Mesendoderm (in vitro differentiated cells): ENCODE results near the gene TARM1.

Experiments used
- DNase-seq: peaks from one replicate; pipeline ENCODE4 v3.0.0; 2013
- H2AK5ac ChIP-seq: 2 replicates; pipeline ENCODE4 v1.6.1; 2013; ENCODE audit warnings: low read length, inconsistent platforms
- H2BK120ac ChIP-seq: 2 replicates; pipeline ENCODE4 v1.6.1; 2013; ENCODE audit warnings: low read depth, mild to moderate bottlenecking, low read length, moderate library complexity, mixed read lengths
- H2BK15ac ChIP-seq: replicated peaks from 2 replicates; pipeline ENCODE4 v1.6.1; 2013; ENCODE audit warnings: low read depth, mild to moderate bottlenecking, moderate library complexity
- H2BK5ac ChIP-seq: 2 replicates; pipeline ENCODE4 v1.6.1; 2013; ENCODE audit warnings: low read length, inconsistent platforms
- H3K18ac ChIP-seq: 2 replicates; pipeline ENCODE4 v1.6.1; 2013; ENCODE audit warnings: mild to moderate bottlenecking, low read length, mixed read lengths
- H3K23ac ChIP-seq: one replicate; pipeline ENCODE4 v1.6.1; 2013; ENCODE audit warnings: low read length
- H3K27ac ChIP-seq: 2 replicates; pipeline ENCODE4 v1.5.1; 2013; ENCODE audit warnings: low read depth, mild to moderate bottlenecking, inconsistent platforms, low read length, moderate library complexity
- H3K27me3 ChIP-seq: 2 replicates; pipeline ENCODE4 v1.6.1; 2013; ENCODE audit warnings: low read length, control low read depth, mild to moderate bottlenecking, inconsistent platforms; ENCODE audit not compliant: insufficient read depth, poor library complexity
- H3K36me3 ChIP-seq: 2 replicates; pipeline ENCODE4 v1.6.1; 2013; ENCODE audit warnings: low read length, inconsistent platforms; ENCODE audit not compliant: control insufficient read depth, insufficient read depth
- H3K4ac ChIP-seq: one replicate; pipeline ENCODE4 v1.6.1; 2013; ENCODE audit warnings: low read depth, mild to moderate bottlenecking, low read length, moderate library complexity
- H3K4me1 ChIP-seq: 2 replicates; pipeline ENCODE4 v1.6.1; 2013; ENCODE audit warnings: low read depth, low read length, inconsistent platforms; ENCODE audit not compliant: control insufficient read depth
- H3K4me2 ChIP-seq: 2 replicates; pipeline ENCODE4 v1.6.1; 2013; ENCODE audit warnings: low read length
- H3K4me3 ChIP-seq: 2 replicates; pipeline ENCODE4 v1.5.1; 2013; ENCODE audit warnings: mild to moderate bottlenecking, low read length
- H3K56ac ChIP-seq: one replicate; pipeline ENCODE4 v1.6.1; 2013; ENCODE audit warnings: low read length
- H3K79me1 ChIP-seq: 2 replicates; pipeline ENCODE4 v1.6.1; 2013; ENCODE audit warnings: low read length, inconsistent platforms
- H3K79me2 ChIP-seq: 2 replicates; pipeline ENCODE4 v1.6.1; 2013; ENCODE audit warnings: mild to moderate bottlenecking, low read length; ENCODE audit not compliant: control insufficient read depth, insufficient read depth
- H3K9ac ChIP-seq: 2 replicates; pipeline ENCODE4 v1.6.1; 2013; ENCODE audit warnings: low read length, inconsistent platforms
- H4K5ac ChIP-seq: one replicate; pipeline ENCODE4 v1.6.1; 2013; ENCODE audit warnings: low read length
- H4K8ac ChIP-seq: one replicate; pipeline ENCODE4 v1.6.1; 2013; ENCODE audit warnings: low read depth, mild to moderate bottlenecking, control low read depth, low read length, moderate library complexity
- WGBS: extraction: QIAGEN DNeasy Blood & Tissue Kit; methylation state at CpG from one replicate; pipeline ENCODE4 v1.1.7; 2013; ENCODE audit warnings: low lambda C conversion rate, missing lambda C conversion rate; ENCODE audit not compliant: insufficient coverage; ENCODE audit errors: extremely low coverage; 5-methylcytosine and 5-hydroxymethylcytosine counted together

Gene TARM1

DNA sequence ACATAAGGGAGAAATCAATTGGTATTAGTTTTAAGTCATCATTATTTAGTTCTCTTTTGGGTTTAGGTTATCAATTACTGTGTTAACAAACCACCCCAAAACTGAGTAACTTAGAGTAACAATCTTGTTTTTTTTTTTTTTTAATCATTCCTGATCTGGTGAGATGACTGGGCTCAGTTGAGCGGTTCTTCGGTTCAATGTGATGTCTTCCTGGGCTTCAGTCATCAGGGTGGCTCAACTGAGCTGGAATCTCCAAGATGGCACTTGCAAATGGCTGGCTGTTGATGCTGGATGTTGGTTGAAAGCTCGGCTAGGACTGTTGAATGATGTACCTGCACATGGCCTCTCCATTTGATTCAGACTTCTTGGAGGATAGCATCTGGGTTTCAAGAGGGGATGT is 3.2 kb upstream of the TARM1 start:
- no peak overlapping the region for H4K5ac ChIP-seq
- H3K4ac ChIP-seq = no peak overlapping the region
- H2AK5ac ChIP-seq = no peak overlapping the region
- no peak overlapping the region for H4K8ac ChIP-seq
- H3K79me2 ChIP-seq = no peaks in the 10 kb centered on the region
- no peaks in the 10 kb centered on the region for H3K27me3 ChIP-seq
- H3K27ac ChIP-seq = no peak overlapping the region
- no peak for DNase-seq
- no peaks in the 10 kb centered on the region for H3K79me1 ChIP-seq
- H3K36me3 ChIP-seq = no peaks in the 10 kb centered on the region
- no peak overlapping the region for H2BK120ac ChIP-seq
- H3K56ac ChIP-seq = no peak overlapping the region
- H3K4me1 ChIP-seq = no peaks in the 10 kb centered on the region
- no peak overlapping the region for H3K18ac ChIP-seq
- H3K4me3 ChIP-seq = no peak overlapping the region
- H2BK15ac ChIP-seq = no peak overlapping the region
- no peak overlapping the region for H2BK5ac ChIP-seq
- H3K9ac ChIP-seq = no peak overlapping the region
- no CpG with 5 or more reads among the region's 3 CpGs for WGBS
- H3K4me2 ChIP-seq = no peak overlapping the region
- no peak overlapping the region for H3K23ac ChIP-seq

- no CpG with 5 or more reads among the region's 5 CpGs for WGBS
- H3K27me3 ChIP-seq = no peaks in the 10 kb centered on the region
- H3K79me2 ChIP-seq = no peaks in the 10 kb centered on the region
- no peak overlapping the region for H3K56ac ChIP-seq
- no peak overlapping the region for H3K4ac ChIP-seq
- no peak for DNase-seq
- no peak overlapping the region for H4K5ac ChIP-seq
- no peak overlapping the region for H3K27ac ChIP-seq
- H4K8ac ChIP-seq = no peak overlapping the region
- H3K79me1 ChIP-seq = no peaks in the 10 kb centered on the region
- no peak overlapping the region for H2BK5ac ChIP-seq
- no peaks in the 10 kb centered on the region for H3K4me1 ChIP-seq
- no peak overlapping the region for H3K18ac ChIP-seq
- no peak overlapping the region for H3K9ac ChIP-seq
- H2BK15ac ChIP-seq = no peak overlapping the region
- H3K4me2 ChIP-seq = no peak overlapping the region
- no peak overlapping the region for H3K23ac ChIP-seq
- H2AK5ac ChIP-seq = no peak overlapping the region
- H2BK120ac ChIP-seq = no peak overlapping the region
- no peak overlapping the region for H3K4me3 ChIP-seq
- no peaks in the 10 kb centered on the region for H3K36me3 ChIP-seq
These were observed 3.8 kb downstream of the TARM1 start for GRCh38 chr19:54077334-54077733.

DNA sequence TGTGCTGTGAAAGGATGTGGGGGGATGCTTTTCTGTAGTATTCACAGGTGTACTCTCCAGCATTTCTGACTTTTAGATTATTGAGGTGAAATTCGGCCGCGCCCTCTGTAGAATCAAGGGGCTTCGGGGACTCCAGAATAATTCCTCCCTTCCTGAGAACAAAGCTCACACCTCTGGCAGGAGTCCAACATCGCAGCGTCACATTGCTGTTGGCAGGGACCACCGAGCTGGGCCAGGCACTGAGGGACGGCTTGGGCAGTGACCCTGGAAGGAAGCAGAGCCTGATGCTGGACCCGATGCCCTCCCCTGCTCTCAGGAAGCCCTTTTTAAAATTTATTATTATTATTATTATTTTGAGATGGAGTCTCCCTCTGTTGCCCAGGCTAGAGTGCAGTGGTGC is 6.3 kb downstream of the TARM1 start:
- Histone ChIP-seq H2BK15ac (no peak overlapping the region), H3K27ac (no peak overlapping the region)
- WGBS = no CpG with 5 or more reads among the region's 9 CpGs

DNA sequence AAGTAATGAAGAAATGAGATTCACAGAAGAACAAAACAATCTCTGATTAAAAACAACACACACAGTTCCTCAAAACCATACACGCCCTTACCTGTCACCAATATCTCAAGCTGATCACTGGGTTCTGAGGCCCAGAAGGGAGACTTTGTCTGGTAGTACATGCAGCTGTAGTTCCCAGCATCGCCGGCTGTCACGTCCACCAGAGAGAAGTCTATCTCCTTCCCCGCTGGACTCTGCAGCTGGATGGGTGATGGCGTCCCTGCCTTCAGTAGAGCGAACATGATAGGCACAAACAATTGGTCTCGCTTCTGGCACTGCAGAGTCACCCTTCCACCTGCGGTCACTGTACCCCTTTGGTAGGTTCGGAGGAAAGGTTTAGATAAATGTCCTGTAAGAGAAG is 7.3 kb downstream of the TARM1 start:
- H4K8ac ChIP-seq = no peak overlapping the region
- WGBS = no CpG with 5 or more reads among the region's 10 CpGs
- no peak overlapping the region for H3K23ac ChIP-seq
- H3K79me2 ChIP-seq = no peaks in the 10 kb centered on the region
- no peak overlapping the region for H2BK15ac ChIP-seq
- no peaks in the 10 kb centered on the region for H3K36me3 ChIP-seq
- no peaks in the 10 kb centered on the region for H3K4me1 ChIP-seq
- no peaks in the 10 kb centered on the region for H3K79me1 ChIP-seq
- H3K18ac ChIP-seq = no peak overlapping the region
- H3K9ac ChIP-seq = no peak overlapping the region
- DNase-seq = no peak
- H2BK120ac ChIP-seq = no peak overlapping the region
- no peak overlapping the region for H3K4me2 ChIP-seq
- no peak overlapping the region for H2AK5ac ChIP-seq
- H3K27me3 ChIP-seq = no peaks in the 10 kb centered on the region
- H3K4me3 ChIP-seq = no peak overlapping the region
- H2BK5ac ChIP-seq = no peak overlapping the region
- H3K27ac ChIP-seq = no peak overlapping the region
- H3K4ac ChIP-seq = no peak overlapping the region
- no peak overlapping the region for H4K5ac ChIP-seq
- no peak overlapping the region for H3K56ac ChIP-seq

More for the DNA sequence above, 6.3 kb downstream of the TARM1 start:
- no peaks in the 10 kb centered on the region for H3K4me1 ChIP-seq
- no peaks in the 10 kb centered on the region for H3K36me3 ChIP-seq
- no peak overlapping the region for H3K23ac ChIP-seq
- H3K9ac ChIP-seq = no peak overlapping the region
- no peak overlapping the region for H2BK120ac ChIP-seq
- H3K18ac ChIP-seq = no peak overlapping the region
- H3K27me3 ChIP-seq = no peaks in the 10 kb centered on the region
- H4K5ac ChIP-seq = no peak overlapping the region
- H4K8ac ChIP-seq = no peak overlapping the region
- H2BK5ac ChIP-seq = no peak overlapping the region
- no peak overlapping the region for H2AK5ac ChIP-seq
- H3K4ac ChIP-seq = no peak overlapping the region
- no peak overlapping the region for H3K4me2 ChIP-seq
- no peak for DNase-seq
- no peaks in the 10 kb centered on the region for H3K79me1 ChIP-seq
- no peaks in the 10 kb centered on the region for H3K79me2 ChIP-seq
- H3K4me3 ChIP-seq = no peak overlapping the region
- H3K56ac ChIP-seq = no peak overlapping the region

- Histone ChIP-seq H4K8ac (no peak overlapping the region), H3K27ac (no peak overlapping the region), H3K4me2 (no peak overlapping the region), H3K27me3 (no peaks in the 10 kb centered on the region), H3K4me1 (no peaks in the 10 kb centered on the region), H3K4ac (no peak overlapping the region), H3K79me2 (no peaks in the 10 kb centered on the region), H2AK5ac (no peak overlapping the region), H3K56ac (no peak overlapping the region), H2BK5ac (no peak overlapping the region), H3K18ac (no peak overlapping the region), H2BK15ac (no peak overlapping the region), H3K79me1 (no peaks in the 10 kb centered on the region), H3K23ac (no peak overlapping the region), H2BK120ac (no peak overlapping the region), H3K4me3 (no peak overlapping the region), H3K36me3 (no peaks in the 10 kb centered on the region), H4K5ac (no peak overlapping the region), H3K9ac (no peak overlapping the region)
- DNase-seq = no peak
- WGBS = no CpG with 5 or more reads among the region's 5 CpGs
These were observed 11.7 kb downstream of the TARM1 start for GRCh38 chr19:54069470-54069869.

DNA sequence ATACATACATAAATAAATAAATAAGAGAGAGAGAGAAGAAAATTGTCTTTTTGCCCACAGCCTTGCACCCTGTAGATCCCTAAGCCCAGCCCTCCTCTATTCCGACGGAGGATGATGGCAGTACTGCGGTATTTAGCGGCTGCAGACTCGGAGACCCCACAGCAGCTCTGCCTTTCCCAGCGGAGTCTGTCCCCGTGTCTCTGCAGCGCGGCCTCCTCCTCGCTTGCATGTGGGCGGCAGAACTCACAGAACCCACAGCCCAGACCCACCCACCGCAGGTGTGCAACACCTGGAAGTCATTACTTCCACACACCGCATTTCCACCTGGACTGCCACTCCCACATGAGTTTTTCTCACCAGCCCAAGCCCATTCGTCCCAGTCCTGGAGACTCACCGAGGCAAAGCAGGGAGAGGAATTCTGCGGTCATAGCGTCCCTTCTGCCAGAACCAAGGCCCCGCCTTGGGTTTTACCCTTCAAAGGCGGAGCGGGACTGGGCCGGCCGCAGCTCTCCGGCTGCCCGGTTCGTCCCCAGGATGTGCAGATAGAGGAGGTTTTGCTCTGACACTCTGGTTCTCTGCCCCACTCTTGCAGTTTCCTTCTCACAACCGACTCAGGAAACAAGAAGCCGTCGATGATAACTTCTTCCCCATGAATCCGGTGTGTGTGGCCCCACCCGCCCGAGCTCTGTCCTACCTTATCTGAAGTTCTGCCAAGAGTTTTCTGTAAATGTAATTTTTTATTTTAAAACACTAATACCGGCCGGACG is 17.6 kb downstream of the TARM1 start, which contains the start of gene VSTM1:
Gene VSTM1, minus strand, starts transcription at position 548 of the 767 bp plus-strand sequence. Its CDS starts 120 bp downstream, at position 428.
- no peaks in the 10 kb centered on the region for H3K36me3 ChIP-seq
- H2AK5ac ChIP-seq = no peak within 1 kb of the TSS
- no peak within 1 kb of the TSS for H3K4me3 ChIP-seq
- no peak for DNase-seq
- no peak within 1 kb of the TSS for H2BK120ac ChIP-seq
- H3K23ac ChIP-seq = no peak within 1 kb of the TSS
- H3K79me1 ChIP-seq = no peaks in the 10 kb centered on the region
- no peaks in the 10 kb centered on the region for H3K79me2 ChIP-seq
- no CpG with 5 or more reads among the region's 34 CpGs for WGBS
- no peak within 1 kb of the TSS for H3K27ac ChIP-seq
- H4K5ac ChIP-seq = no peak within 1 kb of the TSS
- no peak within 1 kb of the TSS for H3K4ac ChIP-seq
- no peak within 1 kb of the TSS for H4K8ac ChIP-seq
- H3K9ac ChIP-seq = no peak within 1 kb of the TSS
- no peaks in the 10 kb centered on the region for H3K4me1 ChIP-seq
- H3K56ac ChIP-seq = no peak within 1 kb of the TSS
- H3K18ac ChIP-seq = no peak within 1 kb of the TSS
- no peak within 1 kb of the TSS for H2BK5ac ChIP-seq
- H2BK15ac ChIP-seq = no peak within 1 kb of the TSS
- no peaks in the 10 kb centered on the region for H3K27me3 ChIP-seq
- no peak within 1 kb of the TSS for H3K4me2 ChIP-seq
